ENCODE data around the gene CWF19L2. TPM values are rescaled to one million over a fixed set of nuclear protein-coding genes. Genes with fewer than 3 reads are reported as not detected.

Gene CWF19L2
- total RNA-seq, 1 experiment from 2014 or later = 7.0 TPM

DNA sequence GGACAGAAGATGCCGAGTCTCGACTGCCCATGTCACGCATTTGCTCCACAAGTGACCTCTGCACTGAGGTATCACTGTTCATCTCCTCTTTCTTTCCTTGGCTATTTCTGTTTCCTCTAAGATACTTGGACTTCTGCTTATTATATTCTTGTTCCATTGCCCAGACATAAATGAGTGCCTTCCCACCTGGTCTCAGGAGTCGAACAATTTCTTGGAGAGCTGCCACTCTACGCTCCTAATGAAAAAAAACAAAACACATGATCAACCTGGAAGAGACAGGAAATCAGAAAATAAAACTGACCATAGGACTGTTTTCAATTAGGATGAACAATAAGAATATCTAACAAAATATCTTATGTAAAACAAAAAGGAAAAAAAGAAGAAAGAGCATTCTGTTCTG lies 47.4 kb upstream of the CWF19L2 start:
- no peaks in the 10 kb centered on the region for H3K4me1 ChIP-seq (ENCODE audit: control insufficient read depth in 1 of 2, insufficient read depth in 2 of 2, low read length in 2 of 2)

More for the DNA sequence above, 47.4 kb upstream of the CWF19L2 start:
- no TSS peak for BruUV-seq (replicated peaks)
- H3K9ac ChIP-seq (ENCODE audit: low read length) = no peak overlapping the region
- ChIA-PET RAD21 (ENCODE audit: low non-redundant PET in 1 of 2, low total read pairs in 2 of 2, uncharacterized antibody in 2 of 2, unreplicated experiment in 2 of 2) (no interaction called here), CTCF (no interaction called here), POLR2A (no interaction called here)
- no peak overlapping the region for H3K27ac ChIP-seq (ENCODE audit: low read depth, low read length)
- no peak overlapping the region for H3K4me2 ChIP-seq (ENCODE audit: low read length)
- ATAC-seq = no peak
- intact Hi-C loops (cut with micrococcal nuclease) = no loop called here
- no peaks in the 10 kb centered on the region for H3K79me2 ChIP-seq (ENCODE audit: insufficient read depth, low read length)
- H3K27me3 ChIP-seq (ENCODE audit: insufficient read depth, low read length) = no peaks in the 10 kb centered on the region
- H3K9me3 ChIP-seq (ENCODE audit: control insufficient read depth in 1 of 2, insufficient read depth in 1 of 2, low read depth in 1 of 2, low read length in 2 of 2) = peaks cover 0 to 4% of the 10 kb centered on the region in 2 experiments; a peak in 2 of 4 replicates
- no peaks in the 10 kb centered on the region for H3K9me2 ChIP-seq (ENCODE audit: insufficient read depth)
- no peak overlapping the region for H2AFZ ChIP-seq (ENCODE audit: low read depth, low read length, poor library complexity, severe bottlenecking)
- H3K36me3 ChIP-seq (ENCODE audit: control insufficient read depth in 1 of 2, insufficient read depth in 2 of 2, low read length in 2 of 2) = peaks cover 0 to 18% of the 10 kb centered on the region in 2 experiments; a peak in 2 of 4 replicates
- no peaks in the 10 kb centered on the region for H4K20me1 ChIP-seq (ENCODE audit: insufficient read depth)
- TF ChIP-seq POLR2AphosphoS5 (IDR thresholded peaks at IDR 0.05; ENCODE audit: low read depth, low read length) (no peak), YY1 (IDR thresholded peaks at IDR 0.05; ENCODE audit: extremely low read depth, insufficient replicate concordance, low read depth, low read length) (no peak), SP1 (IDR thresholded peaks at IDR 0.05; ENCODE audit: low read depth) (no peak), SIN3A (IDR thresholded peaks at IDR 0.05; ENCODE audit: low read depth) (no peak), POLR2A (IDR thresholded peaks at IDR 0.05; ENCODE audit: borderline replicate concordance, extremely low read depth, insufficient read depth, insufficient read length) (no peak), EGR1 (IDR thresholded peaks at IDR 0.05; ENCODE audit: low read depth) (no peak), CEBPB (IDR thresholded peaks at IDR 0.05; ENCODE audit: low read depth) (no peak), JUND (IDR thresholded peaks at IDR 0.05) (no peak), CBX3 (IDR thresholded peaks at IDR 0.05; ENCODE audit: low read depth) (no peak), ZFX (IDR thresholded peaks at IDR 0.05) (no peak), EZH2 (IDR thresholded peaks at IDR 0.05) (no peak), TCF7L2 (IDR thresholded peaks at IDR 0.05; ENCODE audit: borderline replicate concordance, extremely low read depth, insufficient read depth, insufficient read length) (no peak)
- TF ChIP-seq, protein P1, sequence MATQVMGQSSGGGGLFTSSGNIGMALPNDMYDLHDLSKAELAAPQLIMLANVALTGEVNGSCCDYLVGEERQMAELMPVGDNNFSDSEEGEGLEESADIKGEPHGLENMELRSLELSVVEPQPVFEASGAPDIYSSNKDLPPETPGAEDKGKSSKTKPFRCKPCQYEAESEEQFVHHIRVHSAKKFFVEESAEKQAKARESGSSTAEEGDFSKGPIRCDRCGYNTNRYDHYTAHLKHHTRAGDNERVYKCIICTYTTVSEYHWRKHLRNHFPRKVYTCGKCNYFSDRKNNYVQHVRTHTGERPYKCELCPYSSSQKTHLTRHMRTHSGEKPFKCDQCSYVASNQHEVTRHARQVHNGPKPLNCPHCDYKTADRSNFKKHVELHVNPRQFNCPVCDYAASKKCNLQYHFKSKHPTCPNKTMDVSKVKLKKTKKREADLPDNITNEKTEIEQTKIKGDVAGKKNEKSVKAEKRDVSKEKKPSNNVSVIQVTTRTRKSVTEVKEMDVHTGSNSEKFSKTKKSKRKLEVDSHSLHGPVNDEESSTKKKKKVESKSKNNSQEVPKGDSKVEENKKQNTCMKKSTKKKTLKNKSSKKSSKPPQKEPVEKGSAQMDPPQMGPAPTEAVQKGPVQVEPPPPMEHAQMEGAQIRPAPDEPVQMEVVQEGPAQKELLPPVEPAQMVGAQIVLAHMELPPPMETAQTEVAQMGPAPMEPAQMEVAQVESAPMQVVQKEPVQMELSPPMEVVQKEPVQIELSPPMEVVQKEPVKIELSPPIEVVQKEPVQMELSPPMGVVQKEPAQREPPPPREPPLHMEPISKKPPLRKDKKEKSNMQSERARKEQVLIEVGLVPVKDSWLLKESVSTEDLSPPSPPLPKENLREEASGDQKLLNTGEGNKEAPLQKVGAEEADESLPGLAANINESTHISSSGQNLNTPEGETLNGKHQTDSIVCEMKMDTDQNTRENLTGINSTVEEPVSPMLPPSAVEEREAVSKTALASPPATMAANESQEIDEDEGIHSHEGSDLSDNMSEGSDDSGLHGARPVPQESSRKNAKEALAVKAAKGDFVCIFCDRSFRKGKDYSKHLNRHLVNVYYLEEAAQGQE (IDR thresholded peaks at IDR 0.05; ENCODE audit: low read depth) = no peak
- TF ChIP-seq, protein P2, sequence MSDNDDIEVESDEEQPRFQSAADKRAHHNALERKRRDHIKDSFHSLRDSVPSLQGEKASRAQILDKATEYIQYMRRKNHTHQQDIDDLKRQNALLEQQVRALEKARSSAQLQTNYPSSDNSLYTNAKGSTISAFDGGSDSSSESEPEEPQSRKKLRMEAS (IDR thresholded peaks at IDR 0.05) = no peak
- TF ChIP-seq, protein P3, sequence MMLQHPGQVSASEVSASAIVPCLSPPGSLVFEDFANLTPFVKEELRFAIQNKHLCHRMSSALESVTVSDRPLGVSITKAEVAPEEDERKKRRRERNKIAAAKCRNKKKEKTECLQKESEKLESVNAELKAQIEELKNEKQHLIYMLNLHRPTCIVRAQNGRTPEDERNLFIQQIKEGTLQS (IDR thresholded peaks at IDR 0.05) = no peak
- TF ChIP-seq, protein P4, sequence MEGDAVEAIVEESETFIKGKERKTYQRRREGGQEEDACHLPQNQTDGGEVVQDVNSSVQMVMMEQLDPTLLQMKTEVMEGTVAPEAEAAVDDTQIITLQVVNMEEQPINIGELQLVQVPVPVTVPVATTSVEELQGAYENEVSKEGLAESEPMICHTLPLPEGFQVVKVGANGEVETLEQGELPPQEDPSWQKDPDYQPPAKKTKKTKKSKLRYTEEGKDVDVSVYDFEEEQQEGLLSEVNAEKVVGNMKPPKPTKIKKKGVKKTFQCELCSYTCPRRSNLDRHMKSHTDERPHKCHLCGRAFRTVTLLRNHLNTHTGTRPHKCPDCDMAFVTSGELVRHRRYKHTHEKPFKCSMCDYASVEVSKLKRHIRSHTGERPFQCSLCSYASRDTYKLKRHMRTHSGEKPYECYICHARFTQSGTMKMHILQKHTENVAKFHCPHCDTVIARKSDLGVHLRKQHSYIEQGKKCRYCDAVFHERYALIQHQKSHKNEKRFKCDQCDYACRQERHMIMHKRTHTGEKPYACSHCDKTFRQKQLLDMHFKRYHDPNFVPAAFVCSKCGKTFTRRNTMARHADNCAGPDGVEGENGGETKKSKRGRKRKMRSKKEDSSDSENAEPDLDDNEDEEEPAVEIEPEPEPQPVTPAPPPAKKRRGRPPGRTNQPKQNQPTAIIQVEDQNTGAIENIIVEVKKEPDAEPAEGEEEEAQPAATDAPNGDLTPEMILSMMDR (IDR thresholded peaks at IDR 0.05 in 2 of 3, conservative IDR thresholded peaks at IDR 0.05 in 1 of 3; ENCODE audit: borderline replicate concordance in 1 of 3, insufficient read depth in 1 of 3, low read depth in 2 of 3, low read length in 2 of 3) = no peak
- H3K4me3 ChIP-seq (replicated peaks in 1 of 2; ENCODE audit: low read depth in 1 of 2, low read length in 2 of 2) = no peak overlapping the region
- no peak for DNase-seq (ENCODE audit: low read depth, low spot score)

All from HCT116 (cell line).